Naive thymus-derived CD8-positive, alpha-beta T cell (primary cell): ENCODE measurements around the gene KIAA0825. TPM values are rescaled to one million over a fixed set of nuclear protein-coding genes. Genes with fewer than 3 reads are reported as not detected.
"Not testable (repeated sequence)": the region's sequence is repeated elsewhere in the genome, so short reads cannot be mapped to it uniquely, and the experiment has no call there.

Source experiments
- ATAC-seq, 2 donors: fragments of 150-1000 bp; cut with Tn5 transposase in 1 of 2; sonication (Bioruptor Pico), chemical (Tn5 transposase) in 1 of 2; 1 replicate in 1 of 2; 2 replicates in 1 of 2; pipeline ENCODE4 v1.10.0; 2021; ENCODE audit warnings: mild to moderate bottlenecking in 2 of 2, moderate library complexity in 2 of 2
- POLR2A ChIA-PET: fragments of 350-600 bp; sonication (Branson Sonifier 250); formaldehyde crosslinking; loops from one replicate; lab custom pipeline; 2021; ENCODE audit warnings: antibody characterized with exemption; lab: Charles Lee
- DNase-seq, 10 donors: peaks; one replicate each; pipeline versions ENCODE4 v3.0.0 to v3.0.0-alpha.2; 2020 to 2022
- H3K27ac Mint-ChIP-seq, 10 donors: one replicate each; pipeline ENCODE4 v1.8.0; 2020 to 2022; ENCODE audit warnings: mild to moderate bottlenecking in 10 of 10, mixed read lengths in 10 of 10, moderate library complexity in 4 of 10, inconsistent platforms in 1 of 10
- H3K27me3 Mint-ChIP-seq, 5 donors: one replicate each; pipeline ENCODE4 v1.8.0; 2021 to 2022; ENCODE audit warnings: mixed read lengths in 5 of 5
- H3K36me3 Mint-ChIP-seq, 3 donors: one replicate each; pipeline ENCODE4 v1.8.0; 2020 to 2022; ENCODE audit warnings: mixed read lengths in 3 of 3, mild to moderate bottlenecking in 2 of 3, inconsistent platforms in 1 of 3
- H3K4me1 Mint-ChIP-seq, 4 donors: one replicate each; pipeline ENCODE4 v1.8.0; 2021 to 2022; ENCODE audit warnings: mixed read lengths in 4 of 4
- H3K4me3 Mint-ChIP-seq, 10 donors: one replicate each; pipeline ENCODE4 v1.8.0; 2020 to 2022; ENCODE audit warnings: mild to moderate bottlenecking in 10 of 10, mixed read lengths in 10 of 10, moderate library complexity in 6 of 10, inconsistent platforms in 1 of 10
- H3K9me3 Mint-ChIP-seq, 9 donors: one replicate each; pipeline ENCODE4 v1.8.0; 2020 to 2022; ENCODE audit warnings: mixed read lengths in 9 of 9, mild to moderate bottlenecking in 3 of 9, inconsistent platforms in 1 of 9, moderate library complexity in 1 of 9
- polyA plus RNA-seq, 3 donors: library from polyadenylated mRNA; unstranded; fragments of 300-500 nt; fragmentation: Illumina TruSeq; gene quantifications; one replicate each; pipeline ENCODE4 v1.2.3, GENCODE V29; 2021
- total RNA-seq, 8 experiments: library from RNA in 2 of 8; stranded (reverse) in 2 of 8; gene quantifications; one replicate each; pipeline ENCODE4 v1.2.3 and lab custom pipeline; 2021 to 2026

Gene KIAA0825
- total and polyA plus RNA-seq, 5 experiments from 2014 or later, result 0.74 to 1.6 (median 1.1) TPM

GRCh38 chr5:94180761-94181160 lies 437.6 kb downstream of the KIAA0825 start:
- no peak overlapping the region for H3K27ac Mint-ChIP-seq
- H3K9me3 Mint-ChIP-seq, result no peaks in the 10 kb centered on the region
- H3K4me1 Mint-ChIP-seq, result peaks cover 0 to 2% (median 0%) of the 10 kb centered on the region in 4 donors
- H3K4me3 Mint-ChIP-seq, result no peak overlapping the region
- no peak for ATAC-seq
- POLR2A ChIA-PET, result no interaction called here
- no peaks in the 10 kb centered on the region for H3K36me3 Mint-ChIP-seq
- DNase-seq, result no peak
- H3K27me3 Mint-ChIP-seq, result peaks cover 0 to 2% (median 0%) of the 10 kb centered on the region in 5 donors

GRCh38 chr5:94175912-94176311 lies 442.5 kb downstream of the KIAA0825 start:
- ATAC-seq (no peak), DNase-seq (no peak)
- POLR2A ChIA-PET, result no interaction called here
- no peaks in the 10 kb centered on the region for H3K9me3 Mint-ChIP-seq
- no peaks in the 10 kb centered on the region for H3K36me3 Mint-ChIP-seq
- H3K4me3 Mint-ChIP-seq, result no peak overlapping the region
- no peaks in the 10 kb centered on the region for H3K4me1 Mint-ChIP-seq
- H3K27me3 Mint-ChIP-seq, result no peaks in the 10 kb centered on the region
- no peak overlapping the region for H3K27ac Mint-ChIP-seq

- ATAC-seq (no peak), DNase-seq (no peak)
- H3K4me3 Mint-ChIP-seq, result no peak overlapping the region
- H3K27ac Mint-ChIP-seq, result no peak overlapping the region
- peaks cover 0 to 2% (median 0%) of the 10 kb centered on the region in 9 donors for H3K9me3 Mint-ChIP-seq
- POLR2A ChIA-PET, result no interaction called here
- H3K27me3 Mint-ChIP-seq, result no peaks in the 10 kb centered on the region
- no peaks in the 10 kb centered on the region for H3K4me1 Mint-ChIP-seq
- H3K36me3 Mint-ChIP-seq, result peaks cover 0 to 5% (median 0%) of the 10 kb centered on the region in 3 donors
These were observed 443.5 kb downstream of the KIAA0825 start for GRCh38 chr5:94174748-94175411.

- Mint-ChIP-seq H3K36me3 (peaks cover 0 to 5% (median 0%) of the 10 kb centered on the region in 3 donors), H3K9me3 (peaks cover 0 to 2% (median 0%) of the 10 kb centered on the region in 9 donors), H3K27ac (no peak overlapping the region), H3K4me1 (no peaks in the 10 kb centered on the region), H3K4me3 (no peak overlapping the region), H3K27me3 (no peaks in the 10 kb centered on the region)
- POLR2A ChIA-PET, result no interaction called here
- ATAC-seq (no peak), DNase-seq (no peak)
These were observed 445.3 kb downstream of the KIAA0825 start for GRCh38 chr5:94173100-94173499.

- H3K36me3 Mint-ChIP-seq, DNase-seq, H3K4me3 Mint-ChIP-seq, POLR2A ChIA-PET, H3K27me3 Mint-ChIP-seq, H3K27ac Mint-ChIP-seq, ATAC-seq, H3K9me3 Mint-ChIP-seq, H3K4me1 Mint-ChIP-seq: not testable (repeated sequence)
These were observed 447.3 kb downstream of the KIAA0825 start for GRCh38 chr5:94171070-94171469.

- POLR2A ChIA-PET, H3K36me3 Mint-ChIP-seq, DNase-seq, H3K4me3 Mint-ChIP-seq, H3K9me3 Mint-ChIP-seq, H3K27ac Mint-ChIP-seq, H3K27me3 Mint-ChIP-seq, H3K4me1 Mint-ChIP-seq, ATAC-seq: not testable (repeated sequence)
These were observed 448.2 kb downstream of the KIAA0825 start for GRCh38 chr5:94170158-94170557.

- H3K36me3 Mint-ChIP-seq, result peaks cover 0 to 8% (median 5%) of the 10 kb centered on the region in 3 donors
- no peak for DNase-seq
- no peak for ATAC-seq
- H3K4me3 Mint-ChIP-seq, result no peak overlapping the region
- POLR2A ChIA-PET, result no interaction called here
- H3K9me3 Mint-ChIP-seq, result peaks cover 0 to 4% (median 0%) of the 10 kb centered on the region in 9 donors
- no peak overlapping the region for H3K27ac Mint-ChIP-seq
- H3K4me1 Mint-ChIP-seq, result no peaks in the 10 kb centered on the region
- peaks cover 0 to 3% (median 2%) of the 10 kb centered on the region in 5 donors for H3K27me3 Mint-ChIP-seq
These were observed 450.3 kb downstream of the KIAA0825 start for GRCh38 chr5:94168151-94168550.

- Mint-ChIP-seq H3K4me1 (no peaks in the 10 kb centered on the region), H3K4me3 (no peak overlapping the region), H3K36me3 (peaks cover 0 to 5% (median 4%) of the 10 kb centered on the region in 3 donors), H3K27ac (no peak overlapping the region), H3K9me3 (peaks cover 0 to 3% (median 0%) of the 10 kb centered on the region in 9 donors), H3K27me3 (peaks cover 0 to 3% (median 3%) of the 10 kb centered on the region in 5 donors)
- no peak for ATAC-seq
- no peak for DNase-seq
- POLR2A ChIA-PET, result no interaction called here
These were observed 456.6 kb downstream of the KIAA0825 start for GRCh38 chr5:94161801-94162200.

GRCh38 chr5:94159144-94159543 lies 459.3 kb downstream of the KIAA0825 start:
- no peak for ATAC-seq

GRCh38 chr5:94157704-94158539 lies 460.5 kb downstream of the KIAA0825 start:
- no peak for ATAC-seq
- no peak for DNase-seq
- H3K27ac Mint-ChIP-seq, result no peak overlapping the region
- H3K9me3 Mint-ChIP-seq, result no peaks in the 10 kb centered on the region
- H3K36me3 Mint-ChIP-seq, result no peaks in the 10 kb centered on the region
- no peak overlapping the region for H3K4me3 Mint-ChIP-seq
- H3K27me3 Mint-ChIP-seq, result peaks cover 0 to 3% (median 0%) of the 10 kb centered on the region in 5 donors
- POLR2A ChIA-PET, result no interaction called here
- no peaks in the 10 kb centered on the region for H3K4me1 Mint-ChIP-seq

More at GRCh38 chr5:94159144-94159543, 459.3 kb downstream of the KIAA0825 start:
- Mint-ChIP-seq H3K4me1 (no peaks in the 10 kb centered on the region), H3K27ac (no peak overlapping the region), H3K27me3 (peaks cover 0 to 3% (median 2%) of the 10 kb centered on the region in 5 donors), H3K36me3 (peaks cover 0 to 3% (median 2%) of the 10 kb centered on the region in 3 donors), H3K4me3 (no peak overlapping the region), H3K9me3 (peaks cover 0 to 3% (median 0%) of the 10 kb centered on the region in 9 donors)
- no peak for DNase-seq
- POLR2A ChIA-PET, result no interaction called here

GRCh38 chr5:94154672-94155071 lies 463.7 kb downstream of the KIAA0825 start:
- H3K4me1 Mint-ChIP-seq, result no peaks in the 10 kb centered on the region
- no peak for ATAC-seq
- H3K27ac Mint-ChIP-seq, result no peak overlapping the region
- H3K27me3 Mint-ChIP-seq, result no peaks in the 10 kb centered on the region
- DNase-seq, result no peak
- H3K9me3 Mint-ChIP-seq, result peaks cover 0 to 6% (median 0%) of the 10 kb centered on the region in 9 donors
- peaks cover 0 to 4% (median 0%) of the 10 kb centered on the region in 3 donors for H3K36me3 Mint-ChIP-seq
- no peak overlapping the region for H3K4me3 Mint-ChIP-seq
- POLR2A ChIA-PET, result no interaction called here

- POLR2A ChIA-PET, result no interaction called here
- Mint-ChIP-seq H3K9me3 (peaks cover 0 to 7% (median 0%) of the 10 kb centered on the region in 9 donors), H3K36me3 (peaks cover 0 to 4% (median 0%) of the 10 kb centered on the region in 3 donors), H3K27me3 (no peaks in the 10 kb centered on the region), H3K27ac (no peak overlapping the region), H3K4me3 (no peak overlapping the region), H3K4me1 (no peaks in the 10 kb centered on the region)
- ATAC-seq (no peak), DNase-seq (no peak)
These were observed 464.5 kb downstream of the KIAA0825 start for GRCh38 chr5:94153736-94154450.
